Measurements from ENCODE around the gene SLX9. TPM values are rescaled to one million over a fixed set of nuclear protein-coding genes. Genes with fewer than 3 reads are reported as not detected.
"Not testable (repeated sequence)": the region's sequence is repeated elsewhere in the genome, so short reads cannot be mapped to it uniquely, and the experiment has no call there.

Gene SLX9
- polyA plus RNA-seq, 1 donor (not counting 4 experiments of a cell fraction or from before 2014, with no cell fraction given): 21.8 TPM

GRCh38 chr21:45022736-45023135, 82.9 kb downstream of the SLX9 start:
- DNase-seq (ENCODE audit: low read depth, low spot score) (no peak), FAIRE-seq (no peak)
- H3K79me2 ChIP-seq (ENCODE audit: control insufficient read depth, insufficient read depth, low read length): no peaks in the 10 kb centered on the region
- H4K20me1 ChIP-seq (ENCODE audit: control insufficient read depth, extremely low read depth, insufficient read depth, low read length): no peaks in the 10 kb centered on the region
- no peaks in the 10 kb centered on the region for H3K27me3 ChIP-seq (ENCODE audit: control insufficient read depth, extremely low read depth, insufficient read depth, low read length)
- no peak overlapping the region for H3K9ac ChIP-seq (ENCODE audit: control insufficient read depth, extremely low read depth, insufficient read depth, low read length)
- dilution Hi-C loops (cut with MboI; ENCODE audit: extremely low pct_ligation_motif_present, low sequenced_read_pairs): no loop called here
- no peak overlapping the region for H2AFZ ChIP-seq (ENCODE audit: control insufficient read depth, low read length)
- no peak overlapping the region for H3K27ac ChIP-seq (ENCODE audit: control insufficient read depth, insufficient read depth, low read length)
- TF ChIP-seq EZH2 (IDR thresholded peaks at IDR 0.05; ENCODE audit: low read length): no peak
- no peak overlapping the region for H3K4me3 ChIP-seq (ENCODE audit: control insufficient read depth in 2 of 3, extremely low read depth in 1 of 3, insufficient read depth in 2 of 3, low read depth in 1 of 3, low read length in 3 of 3)
- H3K4me1 ChIP-seq (ENCODE audit: control insufficient read depth, extremely low read depth, insufficient read depth, low read length): peaks cover 5% of the 10 kb centered on the region
- H3K9me1 ChIP-seq (ENCODE audit: control insufficient read depth, extremely low read depth, insufficient read depth, low read length): peaks cover 1% of the 10 kb centered on the region
- H3K36me3 ChIP-seq (ENCODE audit: control insufficient read depth in 2 of 2, extremely low read depth in 1 of 2, insufficient read depth in 2 of 2, low read length in 2 of 2): no peaks in the 10 kb centered on the region
- peaks cover 3% of the 10 kb centered on the region for H3K9me3 ChIP-seq (ENCODE audit: control insufficient read depth, low read depth, low read length)
- H3K4me2 ChIP-seq (ENCODE audit: control insufficient read depth, extremely low read depth, insufficient read depth, low read depth, low read length): no peak overlapping the region

- H3K27me3 ChIP-seq (ENCODE audit: control insufficient read depth, extremely low read depth, insufficient read depth, low read length); H3K4me2 ChIP-seq (ENCODE audit: control insufficient read depth, extremely low read depth, insufficient read depth, low read depth, low read length); dilution Hi-C loops (cut with MboI; ENCODE audit: extremely low pct_ligation_motif_present, low sequenced_read_pairs); H3K36me3 ChIP-seq (ENCODE audit: control insufficient read depth in 2 of 2, extremely low read depth in 1 of 2, insufficient read depth in 2 of 2, low read length in 2 of 2); H3K79me2 ChIP-seq (ENCODE audit: control insufficient read depth, insufficient read depth, low read length); H3K9ac ChIP-seq (ENCODE audit: control insufficient read depth, extremely low read depth, insufficient read depth, low read length); H3K4me3 ChIP-seq (ENCODE audit: control insufficient read depth in 2 of 3, extremely low read depth in 1 of 3, insufficient read depth in 2 of 3, low read depth in 1 of 3, low read length in 3 of 3); H4K20me1 ChIP-seq (ENCODE audit: control insufficient read depth, extremely low read depth, insufficient read depth, low read length); H3K9me3 ChIP-seq (ENCODE audit: control insufficient read depth, low read depth, low read length); H3K27ac ChIP-seq (ENCODE audit: control insufficient read depth, insufficient read depth, low read length); H2AFZ ChIP-seq (ENCODE audit: control insufficient read depth, low read length); DNase-seq (ENCODE audit: low read depth, low spot score); H3K4me1 ChIP-seq (ENCODE audit: control insufficient read depth, extremely low read depth, insufficient read depth, low read length); H3K9me1 ChIP-seq (ENCODE audit: control insufficient read depth, extremely low read depth, insufficient read depth, low read length); FAIRE-seq: not testable (repeated sequence)
These were observed 84.7 kb downstream of the SLX9 start for GRCh38 chr21:45024516-45024915.

DNA sequence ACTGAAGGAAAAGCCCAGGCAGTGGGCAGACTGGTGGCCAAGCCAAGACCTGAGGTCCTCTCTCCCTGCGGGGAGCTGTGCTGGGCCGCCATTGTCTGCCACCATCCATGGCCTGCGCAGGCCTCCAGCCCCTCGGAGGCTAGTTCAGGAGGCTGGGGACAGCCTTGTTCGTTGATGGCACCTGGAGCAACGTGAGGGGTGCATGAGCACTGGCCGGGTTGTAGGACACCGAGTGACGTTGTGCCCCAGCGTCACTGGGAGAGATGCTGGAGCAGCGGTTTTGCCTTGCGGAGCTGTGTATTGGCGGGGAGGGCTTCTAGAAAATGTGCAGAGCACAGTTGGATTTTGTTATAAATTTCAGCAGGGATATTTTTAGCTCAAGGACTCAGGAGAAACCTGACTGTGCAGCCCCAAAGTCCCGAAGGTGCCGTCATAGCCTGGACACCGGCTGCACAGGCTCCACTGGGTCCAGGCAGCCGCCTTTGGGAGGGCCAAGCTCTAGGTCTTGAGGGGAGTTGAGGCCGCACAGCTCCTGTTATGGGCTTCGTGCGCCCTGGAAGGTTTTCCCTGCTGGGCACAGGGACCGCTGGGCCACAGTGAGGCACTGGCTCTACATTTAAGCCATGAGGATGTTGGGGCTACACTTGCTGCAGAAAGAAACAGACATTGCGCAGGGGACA, 86.4 kb downstream of the SLX9 start:
- Histone ChIP-seq H3K4me2 (ENCODE audit: control insufficient read depth, extremely low read depth, insufficient read depth, low read depth, low read length) (no peak overlapping the region), H3K4me1 (ENCODE audit: control insufficient read depth, extremely low read depth, insufficient read depth, low read length) (no peaks in the 10 kb centered on the region), H2AFZ (ENCODE audit: control insufficient read depth, low read length) (no peak overlapping the region), H3K36me3 (ENCODE audit: control insufficient read depth in 2 of 2, extremely low read depth in 1 of 2, insufficient read depth in 2 of 2, low read length in 2 of 2) (no peaks in the 10 kb centered on the region), H3K4me3 (ENCODE audit: control insufficient read depth in 2 of 3, extremely low read depth in 1 of 3, insufficient read depth in 2 of 3, low read depth in 1 of 3, low read length in 3 of 3) (no peak overlapping the region), H3K27me3 (ENCODE audit: control insufficient read depth, extremely low read depth, insufficient read depth, low read length) (no peaks in the 10 kb centered on the region), H4K20me1 (ENCODE audit: control insufficient read depth, extremely low read depth, insufficient read depth, low read length) (no peaks in the 10 kb centered on the region), H3K9me1 (ENCODE audit: control insufficient read depth, extremely low read depth, insufficient read depth, low read length) (no peaks in the 10 kb centered on the region), H3K79me2 (ENCODE audit: control insufficient read depth, insufficient read depth, low read length) (no peaks in the 10 kb centered on the region), H3K9ac (ENCODE audit: control insufficient read depth, extremely low read depth, insufficient read depth, low read length) (no peak overlapping the region), H3K27ac (ENCODE audit: control insufficient read depth, insufficient read depth, low read length) (no peak overlapping the region), H3K9me3 (ENCODE audit: control insufficient read depth, low read depth, low read length) (peaks cover 3% of the 10 kb centered on the region)
- no peak for DNase-seq (ENCODE audit: low read depth, low spot score)
- no peak for TF ChIP-seq EZH2 (IDR thresholded peaks at IDR 0.05; ENCODE audit: low read length)
- TF ChIP-seq, protein P1, sequence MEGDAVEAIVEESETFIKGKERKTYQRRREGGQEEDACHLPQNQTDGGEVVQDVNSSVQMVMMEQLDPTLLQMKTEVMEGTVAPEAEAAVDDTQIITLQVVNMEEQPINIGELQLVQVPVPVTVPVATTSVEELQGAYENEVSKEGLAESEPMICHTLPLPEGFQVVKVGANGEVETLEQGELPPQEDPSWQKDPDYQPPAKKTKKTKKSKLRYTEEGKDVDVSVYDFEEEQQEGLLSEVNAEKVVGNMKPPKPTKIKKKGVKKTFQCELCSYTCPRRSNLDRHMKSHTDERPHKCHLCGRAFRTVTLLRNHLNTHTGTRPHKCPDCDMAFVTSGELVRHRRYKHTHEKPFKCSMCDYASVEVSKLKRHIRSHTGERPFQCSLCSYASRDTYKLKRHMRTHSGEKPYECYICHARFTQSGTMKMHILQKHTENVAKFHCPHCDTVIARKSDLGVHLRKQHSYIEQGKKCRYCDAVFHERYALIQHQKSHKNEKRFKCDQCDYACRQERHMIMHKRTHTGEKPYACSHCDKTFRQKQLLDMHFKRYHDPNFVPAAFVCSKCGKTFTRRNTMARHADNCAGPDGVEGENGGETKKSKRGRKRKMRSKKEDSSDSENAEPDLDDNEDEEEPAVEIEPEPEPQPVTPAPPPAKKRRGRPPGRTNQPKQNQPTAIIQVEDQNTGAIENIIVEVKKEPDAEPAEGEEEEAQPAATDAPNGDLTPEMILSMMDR (optimal IDR thresholded peaks at IDR 0.05 in 1 of 3, IDR thresholded peaks at IDR 0.05 in 1 of 3, conservative IDR thresholded peaks at IDR 0.05 in 1 of 3; ENCODE audit: extremely low read depth in 1 of 3, insufficient read depth in 2 of 3, low read length in 3 of 3): no peak
- dilution Hi-C loops (cut with MboI; ENCODE audit: extremely low pct_ligation_motif_present, low sequenced_read_pairs): no loop called here
- FAIRE-seq: no peak

Other genes starting within 250 kb of the SLX9 start
- not detected in 3 replicates for gene KRTAP10-12, start 242.9 kb upstream of the SLX9 start, polyA plus RNA-seq
- gene TSPEAR, start 228.5 kb upstream of the SLX9 start, polyA plus RNA-seq: 0.07 to 0.12 TPM in 2 of 3 replicates, not detected in the other
- 82.0 to 114 TPM (median 106 TPM) in 3 replicates for gene UBE2G2, start 138.2 kb upstream of the SLX9 start, polyA plus RNA-seq
- gene SUMO3, start 122.0 kb upstream of the SLX9 start, polyA plus RNA-seq: 69.3 to 132 TPM (median 115 TPM) in 3 replicates
- 132 to 140 TPM (median 137 TPM) in 3 replicates for gene PTTG1IP, start 66.3 kb upstream of the SLX9 start, polyA plus RNA-seq
- 0.55 to 0.86 TPM (median 0.72 TPM) in 3 replicates for gene ITGB2, start 19.1 kb upstream of the SLX9 start, polyA plus RNA-seq
- 10.9 to 13.5 TPM (median 13.0 TPM) in 3 replicates for gene ADARB1, start 134.6 kb downstream of the SLX9 start, polyA plus RNA-seq

Data from keratinocyte (primary cell).